Stimulated activated CD4-positive, alpha-beta T cell treated with anti-CD3 and anti-CD28 coated beads, TNF-alpha, amount 100 ng/mL, for 48 hours (primary cell): ENCODE results near the gene SLC13A2.
"Not testable (repeated sequence)": the region's sequence is repeated elsewhere in the genome, so short reads cannot be mapped to it uniquely, and the experiment has no call there.

Experiments used
- DNase-seq, 3 donors: peaks; one replicate each; pipeline ENCODE4 v3.0.0-alpha.2; 2020; ENCODE audit warnings: low read depth in 3 of 3

The SLC13A2 gene

DNA sequence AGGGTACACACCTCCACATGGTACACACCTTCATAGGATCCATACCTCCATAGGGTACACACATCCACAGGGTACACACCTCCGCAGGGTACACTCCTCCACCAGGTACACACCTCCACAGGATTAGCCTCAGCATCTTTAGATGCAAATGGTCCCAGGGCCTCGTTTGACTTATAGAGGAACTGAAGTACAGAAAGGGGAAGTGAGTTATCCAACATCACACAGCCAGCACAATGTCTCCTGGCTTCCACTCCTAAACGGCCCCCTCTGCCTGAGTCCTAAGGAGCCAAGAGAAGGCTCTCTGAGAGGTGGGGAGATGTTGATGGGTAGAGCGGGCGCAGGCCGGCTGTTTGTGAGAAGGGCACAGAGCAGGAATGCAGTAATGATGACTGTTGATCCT lies 44.7 kb downstream of the SLC13A2 start:
- no peak for DNase-seq

DNA sequence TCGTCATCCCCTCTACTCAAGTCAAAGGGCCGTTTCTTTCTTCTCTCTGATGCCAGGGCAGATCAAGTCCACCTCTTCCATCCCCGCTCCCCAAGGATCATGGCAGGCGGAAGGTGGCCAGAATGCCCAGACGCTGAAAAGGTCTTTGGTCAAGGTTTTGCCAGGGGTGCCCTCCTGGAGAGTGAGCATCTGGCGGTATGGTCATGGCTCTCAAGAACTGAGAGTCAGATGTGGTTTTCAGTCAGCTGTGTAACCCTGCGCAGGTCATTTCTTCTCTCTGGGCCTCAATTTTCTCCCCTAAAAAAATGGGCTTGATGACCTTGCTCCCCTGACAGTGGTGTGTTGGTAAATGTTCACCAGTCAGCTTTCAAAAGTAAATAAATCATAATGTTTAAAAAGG lies 45.1 kb downstream of the SLC13A2 start:
- no peak for DNase-seq

DNA sequence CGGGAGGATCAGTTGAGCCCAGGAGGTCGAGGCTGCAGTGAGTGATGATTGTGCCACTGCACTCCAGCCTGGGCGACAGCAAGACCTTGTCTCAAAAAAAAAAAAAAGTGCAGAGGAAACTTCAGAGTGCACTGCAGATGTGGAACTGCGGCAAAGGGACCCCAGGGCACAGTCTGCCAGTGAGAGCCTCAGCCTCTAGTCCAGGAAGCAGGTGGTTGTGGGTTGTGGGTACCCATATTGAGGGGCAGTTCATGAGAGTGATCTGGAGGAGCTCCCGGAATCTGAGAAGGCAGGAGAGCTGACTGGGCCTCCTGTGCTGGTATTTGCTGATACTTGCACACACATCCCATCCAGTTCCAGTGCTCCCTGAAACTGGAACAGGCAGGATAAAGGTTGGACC lies 45.8 kb downstream of the SLC13A2 start:
- DNase-seq, result no peak

DNA sequence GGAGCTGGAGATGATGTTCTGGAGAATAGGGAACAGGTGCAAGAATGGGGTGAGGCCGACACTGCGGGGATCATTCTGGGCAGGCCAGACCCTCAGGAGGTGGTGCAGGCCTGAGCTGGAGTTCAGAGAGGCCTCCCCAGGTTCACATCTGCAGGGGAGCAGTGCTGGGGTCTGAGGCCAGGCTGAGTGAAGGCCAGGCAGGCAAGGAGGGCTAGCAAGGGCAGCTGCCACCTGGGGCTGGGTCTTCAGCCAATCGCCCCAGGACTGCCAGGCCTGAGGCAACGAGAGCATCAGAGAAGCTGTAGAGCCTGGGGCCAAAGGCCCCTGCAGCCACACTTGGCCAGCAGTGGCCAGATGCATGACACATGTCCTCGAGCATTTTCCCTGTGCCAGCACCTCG lies 47.2 kb downstream of the SLC13A2 start:
- no peak for DNase-seq

DNA sequence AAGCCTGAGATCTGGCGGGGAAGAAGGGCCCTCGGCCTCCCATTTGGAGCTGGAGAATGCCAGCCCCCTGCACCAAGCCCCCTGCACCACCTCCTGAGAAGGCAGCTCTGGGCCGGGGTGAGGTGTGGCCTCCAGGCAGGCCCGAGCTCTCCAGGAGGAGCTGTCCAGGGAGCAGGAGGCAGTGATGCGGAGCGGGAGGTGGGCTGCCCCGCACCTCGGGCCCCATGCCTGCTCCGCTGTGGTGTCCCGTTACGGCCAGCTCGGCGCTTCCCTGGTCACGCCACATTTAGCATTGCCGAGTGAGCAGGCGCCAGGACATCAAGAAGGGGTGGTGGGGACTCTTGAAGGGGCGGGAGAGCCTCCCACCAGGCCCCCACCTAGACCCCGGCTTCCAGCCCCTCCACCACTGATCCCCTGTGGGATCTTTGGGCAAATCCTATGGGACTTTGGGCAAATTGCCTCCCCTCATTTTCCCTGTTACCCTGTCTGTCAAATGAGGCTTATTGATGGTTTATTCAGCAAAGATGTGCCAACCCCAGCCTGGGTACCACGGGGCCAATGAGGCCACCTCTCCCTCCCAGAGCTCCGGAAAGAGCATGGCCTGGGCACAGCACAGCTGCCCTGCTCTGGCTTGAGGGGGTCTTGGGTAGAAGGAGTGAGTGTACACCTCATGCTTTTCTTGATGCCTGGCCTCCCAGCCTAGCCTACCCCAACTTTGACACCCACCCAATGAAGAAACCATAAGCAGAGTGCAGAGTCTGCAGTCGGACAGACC lies 48.1 kb downstream of the SLC13A2 start:
- no peak for DNase-seq

DNA sequence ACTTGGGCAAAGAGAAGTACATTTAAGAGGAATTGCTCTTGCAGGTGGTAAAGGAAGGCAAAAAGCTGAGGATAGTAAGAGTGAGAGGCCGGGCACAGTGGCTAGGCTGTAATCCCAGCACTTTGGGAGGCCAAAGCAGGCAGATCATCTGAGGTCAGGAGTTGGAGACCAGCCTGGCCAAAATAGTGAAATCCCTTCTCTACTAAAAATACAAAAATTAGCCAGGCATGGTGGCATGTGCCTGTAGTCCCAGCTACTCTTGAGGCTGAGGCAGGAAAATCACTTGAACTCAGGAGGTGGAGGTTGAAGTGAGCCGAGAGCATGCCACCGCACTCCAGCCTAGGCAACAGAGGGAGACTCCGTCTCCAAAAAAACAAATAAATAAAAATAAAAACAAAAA lies 48.8 kb downstream of the SLC13A2 start:
- not testable (repeated sequence) for DNase-seq

DNA sequence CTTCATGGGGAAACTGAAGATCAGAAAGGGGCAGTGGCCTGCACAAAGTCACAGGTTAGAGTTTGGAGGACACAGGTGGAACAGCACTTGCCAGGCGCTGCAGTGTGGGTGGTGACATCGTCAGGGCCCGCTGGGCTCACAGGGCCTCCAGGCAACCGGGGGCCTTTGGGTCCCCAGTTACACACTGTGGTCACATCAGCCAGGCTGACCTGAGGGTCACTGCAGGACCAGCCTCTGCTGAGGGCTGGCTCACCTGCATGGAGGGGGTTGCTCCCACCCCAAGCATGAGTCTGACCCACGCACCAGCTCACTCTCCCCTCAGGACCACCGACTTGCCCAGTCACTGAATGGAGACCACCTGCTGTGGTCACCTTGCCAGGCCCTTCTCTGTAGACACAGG lies 49.7 kb downstream of the SLC13A2 start:
- no peak for DNase-seq

DNA sequence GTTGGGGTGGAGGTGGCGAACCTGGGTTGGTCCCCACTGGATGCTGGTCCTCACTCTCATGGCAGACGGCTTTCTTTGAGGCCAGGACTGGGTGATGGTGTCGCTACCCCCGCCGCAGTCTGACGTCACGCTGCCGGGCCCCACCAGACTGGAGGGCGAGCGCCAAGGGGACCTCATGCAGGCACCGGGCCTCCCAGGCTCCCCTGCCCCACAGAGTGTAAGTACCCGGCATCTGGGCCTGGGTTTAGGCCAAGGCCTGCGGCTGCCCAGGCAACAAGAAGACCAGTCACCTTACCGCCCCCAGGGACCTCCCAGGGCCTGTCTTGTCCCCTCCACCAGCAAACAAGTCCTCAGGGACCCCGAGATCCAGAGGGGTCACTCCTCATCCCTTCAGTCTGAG lies 50.4 kb downstream of the SLC13A2 start:
- no peak for DNase-seq

DNA sequence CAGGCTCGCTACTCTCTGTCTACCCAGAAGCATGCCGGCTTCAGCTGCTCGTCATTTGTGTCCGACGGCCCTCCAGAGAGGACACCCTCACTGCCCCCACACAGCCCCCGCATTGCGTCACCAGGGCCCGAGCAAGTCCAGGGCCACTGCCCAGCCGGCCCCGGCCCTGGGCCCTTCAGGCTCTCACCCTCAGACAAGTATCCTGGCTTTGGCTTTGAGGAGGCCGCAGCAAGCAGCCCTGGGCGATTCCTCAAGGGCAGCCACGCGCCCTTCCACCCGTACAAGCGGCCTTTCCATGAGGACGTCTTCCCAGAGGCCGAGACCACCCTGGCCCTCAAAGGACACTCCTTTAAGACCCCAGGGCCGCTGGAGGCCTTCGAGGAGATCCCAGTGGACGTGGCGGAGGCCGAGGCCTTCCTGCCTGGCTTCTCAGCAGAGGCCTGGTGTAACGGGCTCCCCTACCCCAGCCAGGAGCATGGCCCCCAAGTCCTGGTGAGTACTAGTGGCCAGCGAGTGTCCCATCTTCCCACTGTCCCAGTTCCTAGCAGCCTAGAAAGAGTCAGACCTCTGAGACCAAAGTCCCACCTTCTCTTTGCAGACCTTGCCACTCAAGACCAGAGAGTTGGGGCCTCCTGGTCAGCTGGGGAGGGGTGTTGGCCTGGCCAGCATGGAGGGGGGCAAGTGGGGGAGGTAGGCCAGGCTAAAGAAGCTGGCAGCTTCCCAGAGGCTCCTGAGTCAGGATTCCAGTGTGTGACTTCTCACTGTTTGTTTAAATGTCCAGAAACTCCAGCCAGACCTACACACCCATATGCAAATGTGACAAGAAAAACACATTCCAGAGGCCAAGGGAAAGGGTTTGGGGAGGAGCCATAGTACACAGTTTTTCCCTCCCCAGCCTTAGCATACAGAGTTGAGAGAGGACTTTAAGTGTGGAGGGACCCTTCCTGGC lies 51.3 kb downstream of the SLC13A2 start:
- DNase-seq, result no peak

DNA sequence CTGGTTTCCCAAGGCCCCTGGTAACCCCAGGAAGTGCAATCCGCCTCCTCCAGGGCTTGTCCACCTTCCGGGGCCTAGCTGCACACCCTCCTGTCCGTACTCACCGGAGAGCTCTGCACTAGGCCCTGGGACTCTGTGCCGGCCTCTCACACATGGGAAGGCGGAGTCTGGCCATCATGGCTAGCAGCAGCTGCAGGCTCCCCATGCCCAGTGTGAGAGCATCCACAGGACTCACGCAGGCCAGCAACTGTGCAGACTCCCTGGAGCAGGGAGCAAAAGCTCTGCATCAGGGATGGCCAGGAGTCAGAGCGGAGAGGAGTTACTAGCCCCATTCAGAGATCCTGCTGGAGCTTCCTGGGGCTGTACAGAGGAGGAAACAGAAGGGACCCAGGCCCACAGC lies 52.9 kb downstream of the SLC13A2 start:
- DNase-seq, result no peak

DNA sequence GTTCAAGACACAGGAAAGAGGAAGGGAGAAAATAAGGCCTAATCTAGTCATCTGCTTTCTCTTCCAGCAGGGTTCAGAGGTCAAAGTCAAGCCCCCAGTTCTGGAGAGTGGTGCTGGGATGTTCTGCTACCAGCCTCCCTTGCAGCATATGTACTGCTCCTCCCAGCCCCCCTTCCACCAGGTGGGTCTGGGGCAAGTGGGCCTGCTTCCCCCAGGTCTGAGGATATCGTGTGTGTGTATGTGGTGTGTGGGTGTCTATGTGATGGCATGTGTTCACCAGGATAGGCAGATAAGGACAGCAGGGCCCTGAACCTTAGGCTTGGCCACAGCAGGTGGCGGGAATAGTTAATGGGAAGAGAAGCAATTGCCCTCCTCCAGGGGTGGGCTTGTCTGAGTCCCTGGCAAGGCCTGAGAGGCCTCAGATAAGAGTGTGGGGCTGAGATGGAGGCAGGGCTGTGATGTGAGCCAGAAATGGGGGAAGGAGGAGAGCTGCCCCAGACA lies 53.8 kb downstream of the SLC13A2 start:
- DNase-seq, result no peak

DNA sequence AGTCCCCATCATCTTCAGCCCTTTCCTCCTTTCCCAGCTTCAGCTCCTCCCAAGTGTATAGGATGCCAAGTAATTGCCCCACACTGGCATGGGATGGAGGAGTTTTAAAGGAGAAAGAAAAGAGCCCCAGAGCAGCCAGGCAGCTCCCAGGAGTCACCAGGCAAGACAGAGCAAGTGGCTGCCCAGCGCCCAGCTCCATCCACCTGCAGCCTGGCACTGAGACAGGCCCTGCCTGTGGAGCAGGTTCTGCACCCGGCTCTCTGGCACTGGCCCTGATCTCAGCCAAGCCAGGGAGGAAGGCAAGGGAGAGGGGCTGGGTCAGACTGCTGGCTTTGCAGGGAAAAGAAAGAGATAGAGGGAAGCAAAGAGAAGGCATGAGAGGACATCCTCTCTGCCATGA lies 54.4 kb downstream of the SLC13A2 start:
- DNase-seq, result no peak

DNA sequence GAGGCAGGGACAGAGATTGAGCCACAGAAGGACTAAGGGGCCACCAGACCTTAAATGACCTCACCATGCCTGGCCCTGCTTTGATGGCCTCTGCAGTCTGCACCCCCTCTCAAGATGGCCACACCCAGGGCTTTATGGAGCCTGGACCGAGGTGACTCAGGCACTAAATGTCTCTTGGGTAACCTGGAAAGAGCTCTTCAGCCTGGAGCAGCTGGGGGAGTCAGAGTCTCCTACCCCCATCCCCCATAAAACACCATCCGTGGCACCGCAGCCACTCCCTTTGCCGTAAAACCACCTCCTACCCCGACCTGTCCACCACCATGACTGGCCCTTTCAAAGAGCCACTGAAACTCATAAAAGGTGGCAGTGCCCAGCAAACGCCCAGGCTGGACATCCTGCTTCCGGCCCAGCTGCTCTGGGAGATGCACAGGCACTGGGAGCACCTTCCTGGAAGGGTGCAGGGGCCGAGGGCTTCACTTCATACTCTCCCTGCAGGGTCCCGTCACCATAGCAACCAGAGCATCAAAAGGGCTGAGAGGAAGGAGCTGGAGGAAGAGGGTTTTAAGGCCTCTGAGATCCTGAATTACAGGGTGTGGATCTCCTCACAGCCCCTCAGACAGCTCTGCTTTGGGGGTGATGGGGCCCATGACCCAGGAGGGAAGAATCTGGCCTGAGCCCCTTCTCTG lies 55.0 kb downstream of the SLC13A2 start:
- DNase-seq, result no peak

DNA sequence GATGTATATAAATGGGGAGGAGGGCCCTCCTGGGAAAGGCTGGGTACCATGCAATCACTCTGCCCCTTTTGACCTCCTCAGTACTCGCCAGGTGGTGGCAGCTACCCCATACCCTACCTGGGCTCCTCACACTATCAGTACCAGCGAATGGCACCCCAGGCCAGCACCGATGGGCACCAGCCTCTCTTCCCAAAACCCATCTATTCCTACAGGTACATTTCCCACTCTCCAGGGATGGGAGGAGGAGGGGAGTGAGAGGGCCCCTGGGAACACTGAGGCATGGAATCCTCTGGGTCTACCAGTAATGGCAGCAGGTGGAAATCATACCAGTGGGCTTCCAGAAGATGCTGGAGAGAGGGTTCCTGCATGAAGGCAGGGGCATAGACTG lies 55.6 kb downstream of the SLC13A2 start:
- no peak for DNase-seq

DNA sequence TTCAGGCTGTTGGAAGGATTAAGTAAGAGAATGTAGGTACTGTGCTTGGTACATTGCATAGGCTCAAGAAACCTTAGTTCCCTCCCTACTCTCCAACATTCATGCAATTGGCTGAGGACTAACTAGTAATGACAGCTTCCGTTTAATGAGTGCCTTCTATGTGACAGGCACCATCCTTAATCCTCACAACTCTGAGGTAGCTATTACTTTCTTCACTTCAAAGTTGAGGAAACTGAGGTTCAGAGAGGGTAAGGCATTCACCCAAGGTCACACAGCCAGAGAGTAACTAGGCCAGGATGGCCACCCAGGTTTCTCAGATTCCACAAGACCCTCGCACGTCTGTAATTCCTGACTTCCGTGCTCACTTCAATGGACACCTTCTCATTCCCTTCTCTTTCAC lies 56.8 kb downstream of the SLC13A2 start:
- DNase-seq, result no peak

DNA sequence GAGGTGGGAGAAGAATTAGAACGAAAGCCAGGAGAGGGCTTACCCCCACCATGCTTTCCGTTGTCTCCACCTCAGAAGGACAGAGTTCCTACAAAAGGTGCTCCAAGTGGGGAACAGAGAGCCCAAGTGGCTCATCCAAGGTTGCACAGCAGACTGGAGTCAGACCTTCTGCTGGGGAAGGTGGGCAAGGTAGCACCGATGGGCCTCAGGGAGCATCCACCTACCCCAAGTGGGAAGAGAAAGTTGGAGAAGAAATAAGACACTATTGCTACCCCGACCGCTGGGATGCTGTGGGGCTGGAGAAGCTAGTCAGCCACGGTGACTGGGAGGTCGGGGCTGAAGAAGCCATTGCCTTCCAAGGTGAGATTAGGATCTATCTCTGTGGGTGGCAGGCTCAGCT lies 57.5 kb downstream of the SLC13A2 start:
- DNase-seq, result no peak

DNA sequence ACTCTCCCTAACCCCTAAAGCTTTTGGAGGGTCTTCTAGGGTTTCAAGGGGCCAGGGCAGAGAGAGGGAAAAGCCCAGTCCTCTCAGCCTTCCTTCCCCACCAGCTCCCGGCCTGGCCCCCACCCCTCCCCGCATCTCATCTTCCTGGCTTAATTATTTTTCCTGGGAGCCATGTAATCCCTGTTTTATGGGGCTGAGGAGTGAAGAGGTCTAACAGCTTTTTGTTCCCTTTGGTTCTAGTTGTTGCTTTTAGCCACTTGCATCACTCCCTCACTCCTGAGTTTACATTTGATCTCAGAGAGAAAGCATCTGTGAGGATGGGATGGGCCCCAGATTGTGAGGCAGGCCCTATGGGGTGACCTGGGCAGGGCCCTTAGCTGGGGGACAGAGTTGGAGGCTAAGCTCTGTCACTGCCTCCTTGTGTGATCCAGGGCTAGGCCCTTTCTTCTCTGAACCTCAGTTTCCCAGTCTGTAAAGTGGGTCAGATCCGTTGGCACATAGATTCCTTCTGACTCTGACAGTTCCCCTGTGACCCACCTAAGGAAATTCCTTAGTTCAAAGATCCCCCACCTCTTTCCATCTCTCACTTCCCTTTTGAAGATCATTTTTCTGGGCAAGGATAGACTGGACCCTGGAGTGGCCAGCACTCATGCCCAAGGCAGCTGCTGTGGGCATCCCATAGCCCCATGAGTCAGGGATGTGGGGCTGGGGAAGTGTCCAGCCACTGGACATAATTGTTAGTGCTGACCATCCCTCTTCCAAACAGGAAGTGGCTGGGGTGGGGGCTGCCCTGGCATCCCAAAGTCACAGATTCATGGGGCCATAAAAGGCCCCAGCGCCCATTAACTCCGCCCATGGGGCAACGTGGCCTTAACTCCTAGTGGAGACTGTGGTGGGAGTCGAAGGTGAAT lies 58.9 kb downstream of the SLC13A2 start:
- DNase-seq, result no peak

DNA sequence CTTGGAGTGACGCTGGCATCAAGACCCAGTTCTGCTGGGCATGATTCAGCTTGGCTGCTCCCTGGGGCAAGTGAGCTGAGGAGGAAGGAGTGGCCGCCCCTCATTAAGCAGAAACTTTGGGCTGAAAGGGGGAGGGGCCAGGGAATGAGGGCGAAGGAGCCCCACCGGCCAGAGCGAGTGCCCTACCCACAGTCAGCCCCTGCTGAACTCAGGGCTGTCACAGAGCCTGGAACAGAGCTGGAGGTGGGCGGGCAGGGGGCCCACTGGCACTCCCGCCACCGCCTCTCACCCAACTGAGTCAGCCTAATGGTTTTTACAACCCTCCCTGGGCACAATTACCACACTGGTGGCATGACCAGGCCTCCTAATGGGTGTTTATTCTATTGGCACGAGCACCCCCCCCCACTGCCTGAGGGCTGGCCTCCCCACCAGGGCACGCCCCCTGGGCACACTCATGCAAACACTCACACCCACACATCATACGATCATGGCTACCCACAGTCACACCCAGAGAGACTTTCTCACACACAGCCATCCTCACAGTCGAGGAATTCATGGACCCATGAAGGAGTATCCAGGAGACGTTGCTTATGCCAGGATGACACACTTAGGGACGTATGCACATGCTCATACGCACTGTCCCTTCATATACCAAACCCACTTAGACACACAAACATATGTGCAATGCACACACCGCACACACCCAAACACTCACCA lies 59.8 kb downstream of the SLC13A2 start:
- no peak for DNase-seq

DNA sequence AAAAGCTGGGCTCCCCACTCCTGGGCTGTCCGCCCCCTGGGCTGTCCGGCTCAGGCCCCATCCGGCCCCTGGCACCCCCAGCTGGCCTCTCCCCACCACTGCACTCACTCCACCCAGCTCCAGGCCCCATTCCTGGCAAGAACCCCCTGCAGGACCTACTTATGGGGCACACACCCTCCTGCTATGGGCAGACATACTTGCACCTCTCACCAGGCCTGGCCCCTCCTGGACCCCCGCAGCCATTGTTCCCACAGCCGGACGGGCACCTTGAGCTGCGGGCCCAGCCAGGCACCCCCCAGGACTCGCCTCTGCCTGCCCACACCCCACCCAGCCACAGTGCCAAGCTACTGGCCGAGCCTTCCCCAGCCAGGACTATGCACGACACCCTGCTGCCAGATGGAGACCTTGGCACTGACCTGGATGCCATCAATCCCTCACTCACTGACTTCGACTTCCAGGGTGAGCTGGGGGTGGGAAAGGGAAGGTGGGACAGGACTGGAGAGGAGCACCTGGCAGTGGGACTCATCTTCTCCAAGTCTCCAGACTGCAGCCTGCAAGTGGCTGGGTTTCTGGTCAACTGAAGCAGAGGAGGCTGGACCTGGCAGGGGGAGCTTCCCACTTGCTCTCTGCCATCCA lies 61.4 kb downstream of the SLC13A2 start:
- no peak for DNase-seq
